ENCODE measurements around the gene NDUFS8.

NDUFS8 gene

DNA sequence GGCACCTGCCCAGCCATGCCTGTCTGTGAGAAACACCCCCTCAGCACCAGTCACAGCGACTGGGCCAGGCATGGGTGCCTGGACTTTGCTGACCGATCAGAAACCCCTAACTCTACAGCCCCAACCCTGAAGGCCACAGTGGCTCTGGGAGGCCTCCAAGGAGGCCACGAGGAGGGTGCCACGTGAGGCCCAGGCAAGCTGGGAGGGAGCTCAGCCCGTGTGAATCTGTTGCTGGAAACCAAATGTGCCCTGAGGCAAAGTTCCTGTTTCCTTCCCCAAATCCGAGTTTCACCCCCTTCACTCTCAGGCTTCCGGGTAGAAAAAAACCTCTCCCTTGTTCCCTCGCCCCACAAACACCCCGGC lies 27.9 kb upstream of the NDUFS8 start:
- no peak for DNase-seq (ENCODE audit: low read depth)
- H3K4me3 ChIP-seq (ENCODE audit: low read length) = no peak overlapping the region
- no peak for TF ChIP-seq CTCF (conservative IDR thresholded peaks at IDR 0.05; ENCODE audit: low read depth, low read length)

DNA sequence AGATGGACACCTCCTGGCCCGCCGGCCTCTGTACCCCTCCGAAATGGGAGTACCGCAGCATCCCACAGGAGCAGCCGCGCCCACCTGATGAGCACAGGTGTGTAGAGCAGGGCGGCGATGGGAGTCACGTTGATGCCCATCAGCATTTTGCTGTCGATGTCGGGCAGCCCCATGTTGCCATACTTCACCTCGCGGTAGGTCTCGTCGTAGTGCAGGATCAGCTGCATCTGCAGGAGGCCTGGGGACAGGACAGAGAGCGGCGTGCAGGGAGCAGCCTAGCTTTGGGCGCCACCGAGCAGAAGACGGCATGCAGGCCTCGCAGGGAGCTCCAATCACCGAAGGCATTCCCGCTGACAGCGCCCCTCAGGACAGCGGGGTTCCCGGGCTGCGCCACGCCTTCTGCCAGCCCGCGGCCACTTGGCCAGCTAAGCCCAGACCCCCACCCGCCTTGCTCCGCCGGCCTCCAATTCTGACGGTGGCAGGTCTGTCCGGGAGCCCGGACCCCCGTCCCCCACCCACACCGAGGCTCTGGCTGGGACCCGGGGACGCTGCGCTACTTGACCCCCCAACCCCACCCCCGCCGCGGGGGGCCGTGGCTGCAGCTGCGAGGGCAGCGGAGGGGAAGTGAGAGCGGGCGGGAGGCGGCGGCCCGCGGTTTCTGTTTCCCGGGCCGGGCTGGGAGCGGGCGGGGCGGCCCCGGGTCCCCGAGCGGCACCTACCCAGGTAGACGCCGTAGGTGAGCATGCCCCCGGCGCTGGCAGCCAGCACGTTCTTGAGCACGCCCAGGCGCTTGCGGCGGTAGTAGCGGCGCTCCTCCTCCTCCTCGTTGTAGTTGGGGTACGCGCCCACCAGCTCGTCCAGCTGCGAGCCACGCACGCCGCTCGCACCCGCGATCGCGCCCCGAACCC lies 27.3 kb upstream of the NDUFS8 start:
- peak overlapping the region; percentile 45 for H3K4me3 ChIP-seq (ENCODE audit: low read length)
- no peak for DNase-seq (ENCODE audit: low read depth)

GRCh38 chr11:68003846-68004550 lies 26.5 kb upstream of the NDUFS8 start, which contains the start of gene UNC93B1:
UNC93B1 (minus strand) TSS chr11:68004097; CDS start chr11:68004043, 54 bp downstream.
- no peak for DNase-seq (ENCODE audit: low read depth)

More for the DNA sequence above, 27.3 kb upstream of the NDUFS8 start:
- TF ChIP-seq CTCF (conservative IDR thresholded peaks at IDR 0.05; ENCODE audit: low read depth, low read length) = no peak

GRCh38 chr11:68004551-68005335 lies 25.7 kb upstream of the NDUFS8 start:
- no peak for TF ChIP-seq CTCF (conservative IDR thresholded peaks at IDR 0.05; ENCODE audit: low read depth, low read length)
- no peak for DNase-seq (ENCODE audit: low read depth)
- H3K4me3 ChIP-seq (ENCODE audit: low read length) = no peak overlapping the region

More at GRCh38 chr11:68003846-68004550, 26.5 kb upstream of the NDUFS8 start, which contains the start of gene UNC93B1:
- peak within 1 kb of the TSS; percentile 45 for H3K4me3 ChIP-seq (ENCODE audit: low read length)
- no peak for TF ChIP-seq CTCF (conservative IDR thresholded peaks at IDR 0.05; ENCODE audit: low read depth, low read length)

DNA sequence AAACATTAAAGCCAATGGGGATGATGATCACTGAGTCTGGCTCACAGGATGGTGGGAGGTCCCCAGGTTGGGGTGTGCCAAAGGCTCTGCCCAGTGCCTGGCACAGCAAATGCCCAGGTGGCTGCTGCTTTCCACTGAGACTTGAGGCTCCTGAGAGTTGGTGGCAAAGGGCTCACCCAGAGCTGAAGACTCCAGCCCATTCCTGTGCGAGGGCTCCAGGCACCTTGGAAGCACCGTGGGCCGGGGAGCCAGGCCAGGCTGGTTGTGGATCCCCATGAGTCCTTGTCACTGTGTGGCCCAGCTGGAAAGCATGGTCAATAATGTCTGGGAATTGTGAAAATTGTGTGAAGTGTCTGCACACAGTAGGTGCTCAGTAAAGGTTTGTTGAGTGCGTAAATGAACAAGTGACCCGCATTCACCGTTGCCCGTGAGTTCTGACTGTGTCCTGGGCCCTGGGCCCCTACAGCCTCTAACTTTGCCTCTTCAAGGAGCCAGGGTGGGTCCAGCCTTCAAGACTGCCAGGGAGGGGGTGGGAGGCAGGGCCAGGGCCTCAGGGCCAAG lies 23.8 kb upstream of the NDUFS8 start:
- H3K4me3 ChIP-seq (ENCODE audit: low read length) = no peak overlapping the region
- no peak for TF ChIP-seq CTCF (conservative IDR thresholded peaks at IDR 0.05; ENCODE audit: low read depth, low read length)

GRCh38 chr11:68007498-68008380 lies 22.7 kb upstream of the NDUFS8 start:
- no peak for TF ChIP-seq CTCF (conservative IDR thresholded peaks at IDR 0.05; ENCODE audit: low read depth, low read length)
- no peak for DNase-seq (ENCODE audit: low read depth)
- no peak overlapping the region for H3K4me3 ChIP-seq (ENCODE audit: low read length)

More for the DNA sequence above, 23.8 kb upstream of the NDUFS8 start:
- no peak for DNase-seq (ENCODE audit: low read depth)

All from retinal pigment epithelial cell (primary cell).